Activated CD4-positive, alpha-beta T cell treated with anti-CD3 and anti-CD28 coated beads for 36 hours (primary cell): ENCODE measurements around the gene CERK. TPM values are rescaled to one million over a fixed set of nuclear protein-coding genes. Genes with fewer than 3 reads are reported as not detected.
A peak's percentile ranks its signal among the peaks of the same experiment; 100 is the strongest.

ENCODE experiments used
- ATAC-seq: fragments of 200-7000 bp; cut with Tn5 transposase; one replicate; pipeline ENCODE4 v1.10.0; 2021; ENCODE audit warnings: mild to moderate bottlenecking, moderate library complexity
- CTCF ChIA-PET: fragments of 350-600 bp; sonication (Branson Sonifier 250); formaldehyde crosslinking; loops from one replicate; lab custom pipeline; 2021; ENCODE audit warnings: antibody characterized with exemption; lab: Charles Lee
- POLR2A ChIA-PET: fragments of 350-600 bp; sonication (Branson Sonifier 250); formaldehyde crosslinking; loops from one replicate; lab custom pipeline; 2021; ENCODE audit warnings: antibody characterized with exemption, inconsistent platforms; lab: Charles Lee
- DNase-seq: peaks from one replicate; pipeline ENCODE4 v3.0.0-alpha.2; 2020
- H3K27ac Mint-ChIP-seq: one replicate; pipeline ENCODE4 v1.8.0; 2021; ENCODE audit warnings: mixed read lengths
- H3K27me3 Mint-ChIP-seq: one replicate; pipeline ENCODE4 v1.8.0; 2021; ENCODE audit warnings: mixed read lengths
- H3K36me3 Mint-ChIP-seq: one replicate; pipeline ENCODE4 v1.8.0; 2021; ENCODE audit warnings: low read depth, mixed read lengths
- H3K4me1 Mint-ChIP-seq: one replicate; pipeline ENCODE4 v1.8.0; 2021; ENCODE audit warnings: mixed read lengths
- H3K4me3 Mint-ChIP-seq: one replicate; pipeline ENCODE4 v1.8.0; 2021; ENCODE audit warnings: mild to moderate bottlenecking, moderate library complexity, mixed read lengths
- H3K9me3 Mint-ChIP-seq: one replicate; pipeline ENCODE4 v1.8.0; 2021; ENCODE audit warnings: low read depth, mixed read lengths
- intact Hi-C, 2 experiments: fragments of 100-400 bp; cut with DNase I in 1 of 2; cut with micrococcal nuclease in 1 of 2; formaldehyde crosslinking; loops; one replicate each; pipeline versions ENCODE4 v1.14.2 to v1.15.1; 2022 to 2024; cut with DNase I, micrococcal nuclease
- total RNA-seq, 2 experiments: library from RNA; stranded (reverse); gene quantifications; one replicate each; pipeline ENCODE4 v1.2.3, GENCODE V29; 2021

Gene CERK
- total RNA-seq, 2 experiments from 2014 or later: 27.0 to 32.8 TPM

- H3K36me3 Mint-ChIP-seq: peaks cover 32% of the 10 kb centered on the region
- H3K4me3 Mint-ChIP-seq: no peak overlapping the region
- intact Hi-C loops: no loop called here
- H3K27ac Mint-ChIP-seq: no peak overlapping the region
- ATAC-seq: no peak
- CTCF ChIA-PET: no interaction called here
- H3K9me3 Mint-ChIP-seq: no peaks in the 10 kb centered on the region
- DNase-seq: no peak
- POLR2A ChIA-PET: no interaction called here
- no peaks in the 10 kb centered on the region for H3K27me3 Mint-ChIP-seq
- H3K4me1 Mint-ChIP-seq: peaks cover 66% of the 10 kb centered on the region
These were observed 28.6 kb upstream of the CERK start for GRCh38 chr22:46766611-46767010.

GRCh38 chr22:46764779-46765485 lies 26.9 kb upstream of the CERK start:
- peaks cover 29% of the 10 kb centered on the region for H3K36me3 Mint-ChIP-seq
- no peaks in the 10 kb centered on the region for H3K9me3 Mint-ChIP-seq
- H3K4me3 Mint-ChIP-seq: peak overlapping the region; percentile 94
- ATAC-seq: no peak
- H3K27ac Mint-ChIP-seq: peak overlapping the region; percentile 56
- ChIA-PET POLR2A (no interaction called here), CTCF (interaction anchor here (0.7 kb wide), 1 partner anchor 38 kb away, joined by 3 read pairs; no protein-coding TSS in a partner anchor)
- H3K27me3 Mint-ChIP-seq: no peaks in the 10 kb centered on the region
- intact Hi-C loops: no loop called here
- peaks cover 68% of the 10 kb centered on the region for H3K4me1 Mint-ChIP-seq
- no peak for DNase-seq

GRCh38 chr22:46764140-46764680 lies 26.2 kb upstream of the CERK start:
- peak overlapping the region; percentile 94 for H3K4me3 Mint-ChIP-seq
- peak overlapping the region; percentile 99 for H3K27ac Mint-ChIP-seq
- ATAC-seq (no peak), DNase-seq (no peak)
- peaks cover 29% of the 10 kb centered on the region for H3K36me3 Mint-ChIP-seq
- ChIA-PET POLR2A (no interaction called here), CTCF (interaction anchor here (2.1 to 8.1 kb wide), 2 partner anchors 10 to 39 kb away, joined by 10 to 95 read pairs; no protein-coding TSS in a partner anchor)
- intact Hi-C loops: no loop called here
- H3K27me3 Mint-ChIP-seq: no peaks in the 10 kb centered on the region
- H3K9me3 Mint-ChIP-seq: no peaks in the 10 kb centered on the region
- peaks cover 62% of the 10 kb centered on the region for H3K4me1 Mint-ChIP-seq

DNA sequence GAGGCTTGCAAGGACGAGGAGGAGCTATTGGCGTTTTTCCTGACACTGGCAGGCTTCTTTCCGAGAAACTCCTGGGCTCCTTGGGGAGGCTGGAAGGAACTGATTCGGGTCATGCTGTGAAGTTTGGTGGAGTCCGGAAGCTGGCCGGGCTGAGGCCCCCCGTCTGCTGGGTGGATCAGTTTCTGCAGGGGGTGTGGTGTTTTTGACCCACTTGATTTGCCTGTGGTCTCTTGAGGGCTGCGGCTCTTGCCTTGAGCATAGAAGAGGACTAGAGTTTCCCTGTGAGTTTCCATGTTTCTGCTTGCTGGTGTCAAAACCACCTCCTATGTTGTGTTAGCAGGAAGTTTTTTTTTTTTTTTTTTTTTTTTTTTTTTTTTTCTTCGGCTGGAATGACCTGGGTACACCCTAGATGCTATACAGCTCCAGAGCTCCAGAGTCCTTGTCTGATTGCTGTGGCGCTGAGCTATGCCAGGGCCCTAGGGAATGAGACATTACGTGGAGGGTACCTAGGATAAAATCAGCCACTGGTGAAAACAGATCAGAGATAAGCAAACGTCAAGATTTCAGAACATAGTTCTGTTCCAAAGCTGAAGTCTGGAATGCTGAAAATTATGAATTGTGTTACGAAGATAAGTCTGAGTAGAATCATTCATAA lies 25.1 kb upstream of the CERK start:
- CTCF ChIA-PET: interaction anchor here (0.8 to 8.1 kb wide), 9 partner anchors 11 to 200 kb away, joined by 3 to 95 read pairs (median 4); no protein-coding TSS in a partner anchor
- ATAC-seq (no peak), DNase-seq (peak; percentile 41)
- intact Hi-C loops: loop anchor here in 1 of 2 experiments (2.0 kb wide), 1 partner anchor 24 kb away; the partner anchor contains the start of gene CERK
- H3K27ac Mint-ChIP-seq: peak overlapping the region; percentile 99
- POLR2A ChIA-PET: interaction anchor here (0.6 to 1.7 kb wide), 6 partner anchors 11 to 165 kb away, joined by 4 to 15 read pairs (median 4); no protein-coding TSS in a partner anchor
- no peaks in the 10 kb centered on the region for H3K27me3 Mint-ChIP-seq
- H3K9me3 Mint-ChIP-seq: no peaks in the 10 kb centered on the region
- peaks cover 63% of the 10 kb centered on the region for H3K4me1 Mint-ChIP-seq
- H3K36me3 Mint-ChIP-seq: peaks cover 33% of the 10 kb centered on the region
- peak overlapping the region; percentile 94 for H3K4me3 Mint-ChIP-seq

DNA sequence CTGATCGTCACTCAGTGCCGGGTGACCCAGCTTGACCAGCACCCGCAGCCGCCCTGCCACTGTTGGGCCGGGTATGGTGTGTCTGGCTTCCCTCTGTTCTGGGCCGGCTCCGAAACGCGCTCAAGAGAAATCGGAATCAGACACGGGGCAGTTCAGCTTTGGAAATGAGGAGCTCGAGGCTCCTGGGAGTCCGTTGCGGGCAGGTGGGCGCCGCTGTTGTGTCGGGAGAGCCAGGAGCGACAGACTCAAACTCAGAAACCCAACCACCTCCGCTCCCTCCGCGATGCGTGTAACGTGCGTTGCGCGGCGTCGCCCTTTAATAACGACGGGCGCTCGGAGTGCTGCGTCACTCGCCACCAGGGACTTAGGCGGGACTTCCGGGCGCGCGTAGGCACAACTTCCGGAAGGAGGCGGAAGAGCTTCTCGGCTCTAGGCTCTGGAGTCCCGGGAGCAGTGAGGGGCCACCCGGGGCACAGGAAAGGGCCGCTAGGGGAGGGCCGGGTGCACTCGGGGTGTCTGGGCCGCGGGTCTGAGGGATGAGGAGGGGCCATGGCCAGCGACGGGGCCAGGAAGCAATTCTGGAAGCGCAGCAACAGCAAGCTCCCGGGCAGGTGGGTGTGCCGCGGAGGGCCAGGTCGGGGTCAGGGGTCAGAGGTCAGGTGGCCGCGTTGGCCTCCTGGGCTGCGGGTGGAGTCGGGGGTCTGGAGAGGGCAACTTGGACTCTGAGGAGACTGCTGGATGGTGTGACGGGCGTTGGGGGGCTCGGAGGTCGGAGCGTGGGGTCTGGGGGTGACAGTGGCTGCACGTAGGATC lies 24.4 kb upstream of the CERK start, which contains the start of gene TBC1D22A:
Gene TBC1D22A, plus strand, starts transcription at position 413 of the 813 bp plus-strand sequence. Its CDS starts 137 bp downstream, at position 550.
- POLR2A ChIA-PET: interaction anchor here (0.6 to 1.9 kb wide), 7 partner anchors 12 to 166 kb away, joined by 4 to 15 read pairs (median 4); no protein-coding TSS in a partner anchor
- H3K4me1 Mint-ChIP-seq: peaks cover 58% of the 10 kb centered on the region
- intact Hi-C loops: loop anchor here (1.0 to 2.0 kb wide), 8 partner anchors 12 to 726 kb away; partner anchors contain the start of genes CERK (in 2 of the 2) and GTSE1 (in 1 of the 2)
- peak within 1 kb of the TSS; percentile 99 for H3K27ac Mint-ChIP-seq
- H3K36me3 Mint-ChIP-seq: peaks cover 29% of the 10 kb centered on the region
- CTCF ChIA-PET: interaction anchor here (0.8 to 8.1 kb wide), 9 partner anchors 12 to 199 kb away, joined by 3 to 95 read pairs (median 4); no protein-coding TSS in a partner anchor
- H3K27me3 Mint-ChIP-seq: no peaks in the 10 kb centered on the region
- H3K4me3 Mint-ChIP-seq: peak within 1 kb of the TSS; percentile 94
- ATAC-seq: peak; percentile 90
- H3K9me3 Mint-ChIP-seq: no peaks in the 10 kb centered on the region
- DNase-seq: peak; percentile 97

DNA sequence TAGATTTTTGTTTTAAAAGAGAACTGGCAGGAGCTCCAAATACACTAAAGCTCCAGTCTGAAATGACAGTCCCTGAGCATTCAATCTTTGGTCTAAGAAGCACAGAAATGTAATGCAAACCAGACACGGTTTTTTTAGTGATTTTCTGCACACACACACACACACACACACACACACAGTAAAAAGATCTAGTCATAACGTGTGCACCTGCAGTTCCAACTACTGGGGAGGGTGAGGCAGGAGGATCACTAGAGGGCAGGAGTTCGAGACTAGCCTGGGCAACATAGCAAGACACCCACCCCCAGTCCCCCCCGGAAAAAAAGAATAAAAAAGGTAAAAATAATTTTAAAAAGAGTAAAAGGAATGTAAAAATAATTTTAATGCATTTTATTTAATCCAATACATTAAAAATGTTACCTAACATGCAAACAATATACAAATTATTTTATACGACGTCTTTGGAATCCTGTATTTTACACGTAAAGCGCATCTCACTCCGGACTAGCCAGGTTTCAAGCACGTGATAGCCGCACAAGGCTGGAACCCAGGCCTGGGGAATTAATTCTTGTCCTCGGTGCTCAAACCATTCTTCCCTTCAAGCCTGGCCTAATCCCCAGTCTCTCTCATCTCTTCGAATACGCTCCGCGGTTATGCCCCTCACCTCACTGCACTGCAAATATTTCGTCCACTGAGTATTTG lies 23.6 kb upstream of the CERK start:
- intact Hi-C loops: loop anchor here (1.0 to 2.0 kb wide), 9 partner anchors 13 to 725 kb away; partner anchors contain the start of genes CERK (in 2 of the 2) and GTSE1 (in 1 of the 2)
- Mint-ChIP-seq H3K4me3 (peak overlapping the region; percentile 94), H3K4me1 (peaks cover 50% of the 10 kb centered on the region), H3K9me3 (peaks cover under 1% of the 10 kb centered on the region), H3K27me3 (no peaks in the 10 kb centered on the region), H3K36me3 (peaks cover 28% of the 10 kb centered on the region), H3K27ac (peak overlapping the region; percentile 99)
- ATAC-seq: peak; percentile 3
- peak; percentile 42 for DNase-seq
- CTCF ChIA-PET: interaction anchor here (0.9 to 8.1 kb wide), 12 partner anchors 8 to 198 kb away, joined by 3 to 95 read pairs (median 3); partner anchors contain the start of gene CERK
- POLR2A ChIA-PET: interaction anchor here (0.7 to 1.9 kb wide), 6 partner anchors 12 to 30 kb away, joined by 4 to 15 read pairs (median 5); no protein-coding TSS in a partner anchor

DNA sequence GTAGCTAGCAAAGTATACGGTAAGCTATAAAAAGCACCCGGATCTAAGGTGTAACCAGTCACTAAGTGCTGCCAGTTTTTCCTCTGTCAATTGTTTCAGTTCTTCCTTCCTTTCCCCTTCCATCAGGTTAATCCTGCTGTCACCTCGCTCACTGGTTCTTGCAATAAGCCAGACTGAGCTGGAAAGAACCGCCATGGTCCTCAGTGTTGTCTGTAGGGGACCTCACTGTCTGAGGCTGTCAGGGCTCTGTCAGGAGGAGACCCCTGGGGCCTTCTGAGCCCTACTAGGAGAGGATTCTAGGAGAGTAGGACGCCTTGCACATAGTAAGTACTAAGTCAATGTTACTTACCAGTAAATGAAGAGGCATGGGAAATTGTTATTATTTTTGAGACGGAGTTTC lies 23.0 kb upstream of the CERK start:
- ChIA-PET POLR2A (interaction anchor here (0.7 to 1.9 kb wide), 2 partner anchors 17 to 30 kb away, joined by 5 read pairs; no protein-coding TSS in a partner anchor), CTCF (interaction anchor here (0.9 to 8.1 kb wide), 8 partner anchors 9 to 42 kb away, joined by 3 to 95 read pairs (median 3); partner anchors contain the start of gene CERK)
- Mint-ChIP-seq H3K4me3 (peak overlapping the region; percentile 94), H3K9me3 (peaks cover 6% of the 10 kb centered on the region), H3K36me3 (peaks cover 32% of the 10 kb centered on the region), H3K27ac (peak overlapping the region; percentile 95), H3K27me3 (no peaks in the 10 kb centered on the region), H3K4me1 (peaks cover 51% of the 10 kb centered on the region)
- intact Hi-C loops: loop anchor here in 1 of 2 experiments (2.0 kb wide), 1 partner anchor 16 kb away; no protein-coding TSS in a partner anchor
- DNase-seq (no peak), ATAC-seq (no peak)

- Mint-ChIP-seq H3K27me3 (no peaks in the 10 kb centered on the region), H3K36me3 (peaks cover 25% of the 10 kb centered on the region), H3K9me3 (peaks cover 6% of the 10 kb centered on the region), H3K4me1 (peaks cover 42% of the 10 kb centered on the region), H3K4me3 (no peak overlapping the region), H3K27ac (no peak overlapping the region)
- intact Hi-C loops: loop anchor here in 1 of 2 experiments (2.0 kb wide), 1 partner anchor 44 kb away; no protein-coding TSS in a partner anchor
- DNase-seq: peak; percentile 75
- ChIA-PET CTCF (interaction anchor here (0.5 to 8.1 kb wide), 20 partner anchors 10 to 375 kb away, joined by 3 to 95 read pairs (median 6); no protein-coding TSS in a partner anchor), POLR2A (interaction anchor here (0.6 to 1.5 kb wide), 3 partner anchors 10 to 262 kb away, joined by 3 to 4 read pairs (median 4); no protein-coding TSS in a partner anchor)
- no peak for ATAC-seq
These were observed 20.8 kb upstream of the CERK start for GRCh38 chr22:46758867-46759290.

DNA sequence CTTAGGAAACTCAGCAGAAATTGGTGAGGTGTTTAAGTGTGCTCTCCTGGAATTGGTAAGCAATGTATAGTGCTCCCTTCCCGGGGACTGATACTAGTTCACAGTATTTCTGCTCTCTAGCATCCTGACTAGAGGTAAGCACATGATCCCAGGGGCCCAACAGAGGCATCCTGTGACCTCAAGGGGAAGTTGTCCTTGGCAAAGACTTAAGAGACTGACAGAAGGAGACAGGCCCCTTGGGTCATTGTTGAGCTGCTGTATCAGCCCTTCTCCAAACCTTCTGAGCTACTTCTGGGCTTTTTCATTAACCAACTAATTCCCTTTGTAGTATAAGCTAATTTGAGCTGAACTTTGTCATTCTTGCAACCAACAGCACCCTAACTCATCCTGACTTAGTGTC lies 20.1 kb upstream of the CERK start:
- Mint-ChIP-seq H3K4me1 (peaks cover 36% of the 10 kb centered on the region), H3K9me3 (peaks cover 6% of the 10 kb centered on the region), H3K27ac (no peak overlapping the region), H3K27me3 (no peaks in the 10 kb centered on the region), H3K36me3 (peaks cover 24% of the 10 kb centered on the region), H3K4me3 (no peak overlapping the region)
- ChIA-PET POLR2A (interaction anchor here (0.6 to 1.5 kb wide), 4 partner anchors 10 to 723 kb away, joined by 3 to 4 read pairs (median 4); no protein-coding TSS in a partner anchor), CTCF (interaction anchor here (0.5 to 8.1 kb wide), 23 partner anchors 9 to 1735 kb away, joined by 3 to 95 read pairs (median 5); no protein-coding TSS in a partner anchor)
- DNase-seq (no peak), ATAC-seq (no peak)
- intact Hi-C loops: loop anchor here in 1 of 2 experiments (2.0 kb wide), 1 partner anchor 45 kb away; no protein-coding TSS in a partner anchor
